NK-92 treated with Interleukin-12 subunit alpha and Interleukin-12 subunit beta, amount 100 ng/mL, for 24 hours (cell line): ENCODE data around the gene AATK.

Experiments
- DNase-seq: peaks from one replicate; lab custom pipeline; 2025; lab: John Stamatoyannopoulos, UW

AATK gene

GRCh38 chr17:81196505-81197408, 30.7 kb upstream of the AATK start:
- DNase-seq = no peak

- DNase-seq = no peak
These were observed 30.0 kb upstream of the AATK start for GRCh38 chr17:81195941-81196495.

DNA sequence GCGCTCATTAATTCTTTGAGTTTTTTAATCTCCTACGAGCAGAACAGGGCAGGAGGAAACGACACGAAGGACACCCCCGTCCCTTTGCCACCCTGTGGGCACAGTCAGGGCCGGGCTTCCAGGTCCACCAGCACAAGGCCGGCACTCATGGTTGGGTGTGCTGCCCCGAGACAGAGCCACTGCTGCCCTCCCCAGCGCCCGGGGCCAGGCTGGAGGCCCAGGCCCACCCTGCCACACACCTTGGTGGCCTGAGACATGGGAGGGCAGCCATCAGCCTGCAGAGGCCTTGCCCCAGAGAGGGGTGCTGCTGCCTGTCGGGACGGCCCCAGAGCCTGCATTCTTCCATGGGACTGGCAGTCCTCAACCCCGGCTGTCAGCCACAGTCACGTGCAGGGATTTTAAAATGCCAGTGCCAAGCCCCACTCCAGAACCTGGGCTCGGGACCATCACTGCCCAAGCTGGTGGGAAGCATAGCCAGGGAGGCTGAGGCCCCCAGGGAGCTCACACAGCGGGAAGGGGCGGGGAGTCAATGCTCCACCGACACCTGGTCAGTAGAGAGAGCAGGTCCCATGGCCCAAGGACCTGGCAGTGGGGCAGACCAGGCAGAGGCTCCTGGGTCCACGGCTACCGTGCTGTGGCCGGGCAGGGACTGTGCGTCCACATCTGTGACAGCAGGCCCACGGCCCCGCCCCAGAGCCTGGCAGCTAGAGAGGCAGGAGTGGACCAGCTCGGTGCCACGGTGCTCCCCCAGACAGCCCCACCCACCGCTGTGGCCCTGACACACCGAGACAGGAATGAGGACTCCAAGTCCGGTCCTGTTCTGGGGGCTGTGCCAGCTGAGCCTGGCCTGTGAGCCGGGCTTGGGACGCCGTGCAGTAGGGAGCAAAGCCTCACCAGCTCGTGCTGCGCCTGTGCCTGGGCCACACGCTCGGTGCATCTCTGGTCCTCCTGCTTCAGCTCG, 29.2 kb upstream of the AATK start:
- no peak for DNase-seq

- DNase-seq = no peak
These were observed 28.3 kb upstream of the AATK start for GRCh38 chr17:81194225-81194760.

- DNase-seq = no peak
These were observed 27.6 kb upstream of the AATK start for GRCh38 chr17:81193470-81194224.

- DNase-seq = no peak
These were observed 27.0 kb upstream of the AATK start for GRCh38 chr17:81193051-81193410.

- no peak for DNase-seq
These were observed 26.5 kb upstream of the AATK start for GRCh38 chr17:81192386-81193050.

- no peak for DNase-seq
These were observed 25.6 kb upstream of the AATK start for GRCh38 chr17:81191646-81192045.

DNA sequence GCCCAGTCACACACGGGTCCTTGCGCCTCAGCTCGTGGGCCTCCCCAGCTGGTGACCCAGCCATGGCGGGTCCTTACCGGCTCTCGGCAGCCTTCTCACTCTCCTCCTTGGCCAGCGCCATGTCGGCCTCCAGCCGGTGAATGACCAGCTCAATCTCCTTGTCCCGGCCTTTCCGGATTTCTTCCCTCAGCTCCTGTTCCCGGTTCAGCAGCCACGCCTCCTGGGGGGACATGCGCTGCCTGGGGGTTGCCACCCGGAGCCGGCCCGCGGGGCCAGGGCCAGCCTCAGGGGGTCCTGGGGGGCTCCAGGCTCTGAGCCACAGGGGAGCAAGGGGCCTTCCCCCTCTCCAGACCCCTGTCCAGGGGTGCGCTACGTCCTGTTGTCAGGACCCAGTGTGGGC, 25.1 kb upstream of the AATK start:
- no peak for DNase-seq

DNA sequence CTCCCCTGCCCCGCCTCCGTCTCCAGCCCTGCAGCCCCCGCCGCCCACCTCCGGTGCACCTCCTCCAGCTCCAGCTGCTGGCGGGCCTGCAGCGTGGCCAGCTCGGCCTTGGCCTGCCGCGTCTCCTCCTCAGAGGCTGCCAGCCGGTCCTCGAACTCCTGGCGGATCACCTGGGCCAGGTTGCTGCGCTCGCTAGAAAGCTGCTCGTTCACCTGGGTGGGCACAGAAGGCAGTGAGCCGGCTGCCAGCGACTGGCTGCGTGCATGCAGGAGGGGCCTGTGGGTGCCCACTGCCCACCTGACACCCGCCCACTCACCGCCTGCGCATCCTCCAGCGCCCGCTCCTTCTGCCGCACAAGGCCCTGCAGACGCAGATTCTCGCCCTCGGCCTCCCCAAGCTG, 24.6 kb upstream of the AATK start:
- no peak for DNase-seq

DNA sequence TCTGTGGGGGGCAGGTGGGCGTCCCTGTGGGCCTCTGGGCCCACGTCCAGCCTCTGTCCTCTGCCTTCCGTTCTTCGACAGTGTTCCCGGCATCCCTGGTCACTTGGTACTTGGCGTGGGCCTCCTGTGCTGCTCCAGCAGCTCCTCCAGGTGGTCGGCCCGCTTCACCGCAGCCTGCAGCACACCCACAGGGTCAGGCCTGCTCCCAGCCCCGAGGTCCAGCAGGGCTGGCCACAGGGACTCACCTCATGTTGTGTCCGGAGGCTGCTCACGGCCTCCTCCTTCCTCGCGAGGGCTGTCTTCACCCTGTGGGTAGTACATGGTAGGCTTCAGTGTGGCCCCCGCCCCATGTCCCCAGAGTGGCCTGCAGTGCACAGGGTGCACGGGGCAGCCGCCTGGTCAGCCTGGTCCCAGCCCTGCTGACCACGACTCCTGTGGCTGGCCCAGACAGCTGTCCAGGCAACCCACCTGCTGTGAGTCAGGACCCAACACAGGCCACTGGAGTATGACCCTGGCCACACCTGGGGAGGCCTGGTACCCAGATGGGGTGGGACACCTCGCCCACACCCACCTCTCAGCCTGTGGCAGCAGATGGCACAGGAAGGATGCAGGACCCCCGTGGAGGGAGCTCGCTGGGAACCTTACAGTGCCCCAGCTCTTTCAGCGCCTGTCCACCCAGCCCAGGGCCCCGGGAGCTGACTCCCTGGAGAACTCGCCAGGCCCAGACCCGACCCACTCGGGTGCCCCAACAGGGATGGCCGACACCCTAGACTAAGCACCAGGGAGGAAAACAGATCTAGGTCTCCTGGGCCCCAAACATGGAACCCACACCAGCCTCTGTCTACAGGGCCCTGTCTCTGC, 23.9 kb upstream of the AATK start:
- DNase-seq = no peak

- no peak for DNase-seq
These were observed 23.0 kb upstream of the AATK start for GRCh38 chr17:81189016-81189415.

- DNase-seq = no peak
These were observed 22.4 kb upstream of the AATK start for GRCh38 chr17:81188491-81188840.

- no peak for DNase-seq
These were observed 21.8 kb upstream of the AATK start for GRCh38 chr17:81187586-81188490.

DNA sequence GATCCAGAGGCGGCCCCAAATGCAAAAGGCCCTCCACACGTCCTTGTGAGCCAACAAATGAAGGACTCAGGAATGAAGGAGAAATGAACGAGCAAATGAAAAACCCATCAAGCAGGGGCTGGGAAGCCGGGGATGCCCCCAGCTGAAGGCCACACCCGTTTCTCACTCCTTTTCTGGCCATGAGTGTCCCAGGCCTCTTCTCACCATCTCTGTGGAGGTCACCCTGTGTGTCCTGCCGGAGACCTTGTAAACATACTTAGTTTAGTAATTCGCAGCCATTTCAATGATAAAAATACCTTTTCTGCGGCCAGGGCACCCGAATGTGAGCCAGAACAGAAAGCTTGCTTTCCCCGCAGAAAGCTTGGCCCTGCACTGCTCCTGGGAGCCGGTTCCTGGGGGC, 21.1 kb upstream of the AATK start:
- DNase-seq = no peak

- no peak for DNase-seq
These were observed 20.2 kb upstream of the AATK start for GRCh38 chr17:81186203-81186602.

- DNase-seq = no peak
These were observed 18.5 kb upstream of the AATK start for GRCh38 chr17:81184555-81184954.

DNA sequence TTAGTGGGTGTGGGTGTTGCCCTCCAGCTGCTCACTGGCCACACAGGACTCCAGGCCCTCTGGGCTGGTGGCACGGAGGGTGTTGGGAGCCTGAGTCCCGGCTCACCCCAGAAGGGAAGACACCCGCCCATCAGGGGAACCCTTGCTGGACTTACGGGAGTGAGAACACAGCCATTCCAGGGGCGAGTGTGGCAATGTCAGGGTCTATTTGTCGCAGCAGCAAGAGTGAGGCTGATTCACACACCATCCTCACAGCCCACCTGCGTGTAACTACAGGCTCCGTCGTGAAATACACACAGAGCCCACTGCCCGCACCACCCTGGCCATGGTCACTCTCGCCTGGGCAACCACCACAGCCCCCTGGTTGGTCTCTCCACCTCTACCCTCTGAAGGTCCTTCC, 17.8 kb upstream of the AATK start:
- no peak for DNase-seq

DNA sequence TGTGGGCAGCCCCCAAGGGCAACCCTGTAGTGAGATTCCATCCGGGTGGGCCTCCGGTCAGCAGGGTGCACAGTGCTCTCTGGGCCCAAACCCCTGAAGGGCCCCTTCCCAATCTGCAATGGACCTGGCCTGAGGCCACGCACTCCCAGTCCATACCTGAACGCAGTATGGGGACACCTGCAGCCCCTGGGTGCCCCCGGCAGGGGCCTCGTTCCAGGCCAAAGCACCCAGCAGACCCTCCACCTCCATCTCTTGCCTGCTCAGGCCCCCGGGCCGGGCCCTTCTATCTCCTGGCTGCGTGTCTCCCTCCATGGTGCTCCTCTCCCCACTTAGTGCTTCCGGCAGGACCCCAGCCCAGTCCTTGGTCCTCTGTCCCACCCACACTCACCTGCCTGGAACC, 17.3 kb upstream of the AATK start:
- DNase-seq = no peak
